Rectal smooth muscle tissue (tissue), 1 donor: ENCODE results near the gene LCP1.

Experiments used
- H3K27ac ChIP-seq: one replicate; pipeline ENCODE4 v1.7.0; 2013; ENCODE audit warnings: low read depth, low read length, inconsistent platforms
- H3K27me3 ChIP-seq: one replicate; pipeline ENCODE4 v1.7.0; 2013; ENCODE audit warnings: low read length; ENCODE audit not compliant: control insufficient read depth, insufficient read depth
- H3K36me3 ChIP-seq: one replicate; pipeline ENCODE4 v1.7.0; 2013; ENCODE audit warnings: low read length; ENCODE audit not compliant: control insufficient read depth, insufficient read depth
- H3K4me1 ChIP-seq: one replicate; pipeline ENCODE4 v1.7.0; 2013; ENCODE audit warnings: low read length; ENCODE audit not compliant: control insufficient read depth, insufficient read depth
- H3K4me3 ChIP-seq: one replicate; pipeline ENCODE4 v1.7.0; 2013; ENCODE audit warnings: low read length
- H3K9ac ChIP-seq: one replicate; pipeline ENCODE4 v1.7.0; 2013; ENCODE audit warnings: low read length

Gene LCP1

GRCh38 chr13:46202188-46202795 is 20.3 kb upstream of the LCP1 start:
- H3K27me3 ChIP-seq: no peaks in the 10 kb centered on the region
- H3K27ac ChIP-seq: no peak overlapping the region
- no peaks in the 10 kb centered on the region for H3K4me1 ChIP-seq
- no peak overlapping the region for H3K4me3 ChIP-seq
- H3K9ac ChIP-seq: no peak overlapping the region
- no peaks in the 10 kb centered on the region for H3K36me3 ChIP-seq

- Histone ChIP-seq H3K27me3 (no peaks in the 10 kb centered on the region), H3K36me3 (no peaks in the 10 kb centered on the region), H3K9ac (no peak overlapping the region), H3K4me3 (no peak overlapping the region), H3K27ac (no peak overlapping the region), H3K4me1 (no peaks in the 10 kb centered on the region)
These were observed 16.8 kb upstream of the LCP1 start for GRCh38 chr13:46198696-46199193.

- no peaks in the 10 kb centered on the region for H3K4me1 ChIP-seq
- no peaks in the 10 kb centered on the region for H3K27me3 ChIP-seq
- H3K9ac ChIP-seq: no peak overlapping the region
- no peak overlapping the region for H3K4me3 ChIP-seq
- H3K36me3 ChIP-seq: no peaks in the 10 kb centered on the region
- H3K27ac ChIP-seq: no peak overlapping the region
These were observed 15.5 kb upstream of the LCP1 start for GRCh38 chr13:46197299-46198048.

GRCh38 chr13:46195016-46195415 is 13.0 kb upstream of the LCP1 start:
- no peaks in the 10 kb centered on the region for H3K27me3 ChIP-seq
- no peak overlapping the region for H3K4me3 ChIP-seq
- H3K4me1 ChIP-seq: no peaks in the 10 kb centered on the region
- no peak overlapping the region for H3K27ac ChIP-seq
- no peak overlapping the region for H3K9ac ChIP-seq
- no peaks in the 10 kb centered on the region for H3K36me3 ChIP-seq

GRCh38 chr13:46192412-46192811 is 10.4 kb upstream of the LCP1 start:
- Histone ChIP-seq H3K27ac (no peak overlapping the region), H3K27me3 (no peaks in the 10 kb centered on the region), H3K9ac (no peak overlapping the region), H3K4me1 (no peaks in the 10 kb centered on the region), H3K36me3 (no peaks in the 10 kb centered on the region), H3K4me3 (no peak overlapping the region)

- no peak overlapping the region for H3K4me3 ChIP-seq
- H3K9ac ChIP-seq: no peak overlapping the region
- no peaks in the 10 kb centered on the region for H3K36me3 ChIP-seq
- no peaks in the 10 kb centered on the region for H3K27me3 ChIP-seq
- no peak overlapping the region for H3K27ac ChIP-seq
- no peaks in the 10 kb centered on the region for H3K4me1 ChIP-seq
These were observed 3.7 kb upstream of the LCP1 start for GRCh38 chr13:46185634-46186033.

- Histone ChIP-seq H3K27ac (no peak overlapping the region), H3K9ac (no peak overlapping the region), H3K4me1 (no peaks in the 10 kb centered on the region), H3K36me3 (no peaks in the 10 kb centered on the region), H3K4me3 (no peak overlapping the region), H3K27me3 (no peaks in the 10 kb centered on the region)
These were observed 2.3 kb upstream of the LCP1 start for GRCh38 chr13:46184277-46184699.

- no peak overlapping the region for H3K9ac ChIP-seq
- H3K4me1 ChIP-seq: no peaks in the 10 kb centered on the region
- no peak overlapping the region for H3K27ac ChIP-seq
- H3K27me3 ChIP-seq: no peaks in the 10 kb centered on the region
- no peak overlapping the region for H3K4me3 ChIP-seq
- no peaks in the 10 kb centered on the region for H3K36me3 ChIP-seq
These were observed 1.3 kb upstream of the LCP1 start for GRCh38 chr13:46183018-46183946.

GRCh38 chr13:46182491-46182877 is 507 bp upstream of the LCP1 start:
- Histone ChIP-seq H3K27me3 (no peaks in the 10 kb centered on the region), H3K9ac (no peak overlapping the region), H3K4me3 (no peak overlapping the region), H3K36me3 (no peaks in the 10 kb centered on the region), H3K27ac (no peak overlapping the region), H3K4me1 (no peaks in the 10 kb centered on the region)

GRCh38 chr13:46181377-46181839 is 569 bp downstream of the LCP1 start:
- Histone ChIP-seq H3K4me3 (peak overlapping the region; percentile 60), H3K4me1 (no peaks in the 10 kb centered on the region), H3K27ac (no peak overlapping the region)

GRCh38 chr13:46179969-46180763 is 1.8 kb downstream of the LCP1 start:
- Histone ChIP-seq H3K27ac (no peak overlapping the region), H3K4me3 (no peak overlapping the region), H3K27me3 (no peaks in the 10 kb centered on the region), H3K4me1 (no peaks in the 10 kb centered on the region), H3K9ac (no peak overlapping the region), H3K36me3 (no peaks in the 10 kb centered on the region)

More at GRCh38 chr13:46181377-46181839, 569 bp downstream of the LCP1 start:
- no peaks in the 10 kb centered on the region for H3K36me3 ChIP-seq
- H3K27me3 ChIP-seq: no peaks in the 10 kb centered on the region
- no peak overlapping the region for H3K9ac ChIP-seq
